Activated CD8-positive, alpha-beta memory T cell treated with anti-CD3 and anti-CD28 coated beads for 4 hours (primary cell): ENCODE results near the gene USP17L30.
"Not testable (repeated sequence)": the region's sequence is repeated elsewhere in the genome, so short reads cannot be mapped to it uniquely, and the experiment has no call there.

Experiments used
- DNase-seq, 2 donors: peaks; one replicate each; pipeline ENCODE4 v3.0.0-alpha.2; 2020; ENCODE audit warnings: low read depth in 2 of 2

Gene USP17L30, protein sequence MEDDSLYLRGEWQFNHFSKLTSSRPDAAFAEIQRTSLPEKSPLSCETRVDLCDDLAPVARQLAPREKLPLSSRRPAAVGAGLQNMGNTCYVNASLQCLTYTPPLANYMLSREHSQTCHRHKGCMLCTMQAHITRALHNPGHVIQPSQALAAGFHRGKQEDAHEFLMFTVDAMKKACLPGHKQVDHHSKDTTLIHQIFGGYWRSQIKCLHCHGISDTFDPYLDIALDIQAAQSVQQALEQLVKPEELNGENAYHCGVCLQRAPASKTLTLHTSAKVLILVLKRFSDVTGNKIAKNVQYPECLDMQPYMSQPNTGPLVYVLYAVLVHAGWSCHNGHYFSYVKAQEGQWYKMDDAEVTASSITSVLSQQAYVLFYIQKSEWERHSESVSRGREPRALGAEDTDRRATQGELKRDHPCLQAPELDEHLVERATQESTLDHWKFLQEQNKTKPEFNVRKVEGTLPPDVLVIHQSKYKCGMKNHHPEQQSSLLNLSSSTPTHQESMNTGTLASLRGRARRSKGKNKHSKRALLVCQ

DNA sequence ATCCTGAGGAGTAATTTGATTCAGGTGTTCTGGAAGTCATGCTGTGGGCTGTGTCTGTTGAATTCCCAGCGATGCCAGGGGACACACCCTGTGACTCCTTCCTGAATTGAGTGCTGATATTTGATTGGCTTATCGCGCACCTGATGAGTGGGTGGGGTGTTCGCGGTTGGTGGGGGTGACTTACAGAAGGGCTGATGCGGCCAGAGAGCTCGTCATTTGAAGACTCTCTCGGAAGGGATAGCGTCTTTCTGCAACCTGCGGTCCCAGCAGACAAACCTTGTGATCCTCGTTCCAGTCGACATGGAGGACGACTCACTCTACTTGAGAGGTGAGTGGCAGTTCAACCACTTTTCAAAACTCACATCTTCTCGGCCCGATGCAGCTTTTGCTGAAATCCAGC, at the start of gene USP17L30:
USP17L30 (plus strand) TSS at position 301 of the 400 bp plus-strand sequence; CDS start at position 301, 0 bp downstream.
- not testable (repeated sequence) for DNase-seq

GRCh38 chr4:9324191-9324590, 38.7 kb upstream of the USP17L30 start:
- not testable (repeated sequence) for DNase-seq

GRCh38 chr4:9324865-9325264, 38.1 kb upstream of the USP17L30 start, which contains the start of gene USP17L24:
Gene USP17L24 (plus strand): TSS chr4:9325165. CDS start chr4:9325165, 0 bp downstream.
- not testable (repeated sequence) for DNase-seq

DNA sequence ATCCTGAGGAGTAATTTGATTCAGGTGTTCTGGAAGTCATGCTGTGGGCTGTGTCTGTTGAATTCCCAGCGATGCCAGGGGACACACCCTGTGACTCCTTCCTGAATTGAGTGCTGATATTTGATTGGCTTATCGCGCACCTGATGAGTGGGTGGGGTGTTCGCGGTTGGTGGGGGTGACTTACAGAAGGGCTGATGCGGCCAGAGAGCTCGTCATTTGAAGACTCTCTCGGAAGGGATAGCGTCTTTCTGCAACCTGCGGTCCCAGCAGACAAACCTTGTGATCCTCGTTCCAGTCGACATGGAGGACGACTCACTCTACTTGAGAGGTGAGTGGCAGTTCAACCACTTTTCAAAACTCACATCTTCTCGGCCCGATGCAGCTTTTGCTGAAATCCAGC, 33.3 kb upstream of the USP17L30 start, which contains the start of gene USP17L25:
USP17L25 (plus strand) TSS at position 301 of the 400 bp plus-strand sequence; CDS start at position 301, 0 bp downstream.
- DNase-seq = not testable (repeated sequence)

- DNase-seq = not testable (repeated sequence)
Measured at GRCh38 chr4:9334358-9334757, 28.6 kb upstream of the USP17L30 start, which contains the start of gene USP17L26. Gene USP17L26 (plus strand): TSS chr4:9334658. CDS start chr4:9334658, 0 bp downstream.

DNA sequence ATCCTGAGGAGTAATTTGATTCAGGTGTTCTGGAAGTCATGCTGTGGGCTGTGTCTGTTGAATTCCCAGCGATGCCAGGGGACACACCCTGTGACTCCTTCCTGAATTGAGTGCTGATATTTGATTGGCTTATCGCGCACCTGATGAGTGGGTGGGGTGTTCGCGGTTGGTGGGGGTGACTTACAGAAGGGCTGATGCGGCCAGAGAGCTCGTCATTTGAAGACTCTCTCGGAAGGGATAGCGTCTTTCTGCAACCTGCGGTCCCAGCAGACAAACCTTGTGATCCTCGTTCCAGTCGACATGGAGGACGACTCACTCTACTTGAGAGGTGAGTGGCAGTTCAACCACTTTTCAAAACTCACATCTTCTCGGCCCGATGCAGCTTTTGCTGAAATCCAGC, 23.8 kb upstream of the USP17L30 start, which contains the start of gene USP17L5:
USP17L5 (plus strand) TSS at position 301 of the 400 bp plus-strand sequence; CDS start at position 301, 0 bp downstream.
- DNase-seq = not testable (repeated sequence)

- not testable (repeated sequence) for DNase-seq
Measured at GRCh38 chr4:9343848-9344247, 19.1 kb upstream of the USP17L30 start, which contains the start of gene USP17L27. Gene USP17L27 (plus strand): TSS chr4:9344148. CDS start chr4:9344148, 0 bp downstream.

DNA sequence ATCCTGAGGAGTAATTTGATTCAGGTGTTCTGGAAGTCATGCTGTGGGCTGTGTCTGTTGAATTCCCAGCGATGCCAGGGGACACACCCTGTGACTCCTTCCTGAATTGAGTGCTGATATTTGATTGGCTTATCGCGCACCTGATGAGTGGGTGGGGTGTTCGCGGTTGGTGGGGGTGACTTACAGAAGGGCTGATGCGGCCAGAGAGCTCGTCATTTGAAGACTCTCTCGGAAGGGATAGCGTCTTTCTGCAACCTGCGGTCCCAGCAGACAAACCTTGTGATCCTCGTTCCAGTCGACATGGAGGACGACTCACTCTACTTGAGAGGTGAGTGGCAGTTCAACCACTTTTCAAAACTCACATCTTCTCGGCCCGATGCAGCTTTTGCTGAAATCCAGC, 14.3 kb upstream of the USP17L30 start, which contains the start of gene USP17L28:
USP17L28 (plus strand) TSS at position 301 of the 400 bp plus-strand sequence; CDS start at position 301, 0 bp downstream.
- DNase-seq = not testable (repeated sequence)

- not testable (repeated sequence) for DNase-seq
Measured at GRCh38 chr4:9350866-9351265, 12.1 kb upstream of the USP17L30 start.

GRCh38 chr4:9353338-9353737, 9.6 kb upstream of the USP17L30 start, which contains the start of gene USP17L29:
Gene USP17L29 (plus strand): TSS chr4:9353638. CDS start chr4:9353638, 0 bp downstream.
- not testable (repeated sequence) for DNase-seq

DNA sequence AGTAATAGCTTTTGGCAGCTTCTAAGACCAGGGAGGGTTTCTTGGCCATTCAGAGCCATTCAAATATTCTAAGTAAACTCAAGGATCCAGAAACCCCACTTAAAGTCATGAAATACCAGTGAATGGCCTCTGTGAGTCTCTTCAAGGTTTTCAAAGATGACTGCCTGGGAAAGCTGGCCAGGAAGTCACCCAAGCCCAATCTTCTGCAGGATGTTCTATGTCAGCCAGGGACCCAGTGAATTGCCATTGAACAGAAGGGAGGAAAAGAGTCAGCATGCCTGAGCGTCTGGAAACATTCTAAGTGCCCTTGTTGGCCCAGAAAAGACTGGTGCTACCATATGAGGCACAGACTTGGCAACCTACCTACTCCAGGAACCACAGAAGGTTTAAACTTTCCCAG, 17.0 kb downstream of the USP17L30 start:
- not testable (repeated sequence) for DNase-seq

DNA sequence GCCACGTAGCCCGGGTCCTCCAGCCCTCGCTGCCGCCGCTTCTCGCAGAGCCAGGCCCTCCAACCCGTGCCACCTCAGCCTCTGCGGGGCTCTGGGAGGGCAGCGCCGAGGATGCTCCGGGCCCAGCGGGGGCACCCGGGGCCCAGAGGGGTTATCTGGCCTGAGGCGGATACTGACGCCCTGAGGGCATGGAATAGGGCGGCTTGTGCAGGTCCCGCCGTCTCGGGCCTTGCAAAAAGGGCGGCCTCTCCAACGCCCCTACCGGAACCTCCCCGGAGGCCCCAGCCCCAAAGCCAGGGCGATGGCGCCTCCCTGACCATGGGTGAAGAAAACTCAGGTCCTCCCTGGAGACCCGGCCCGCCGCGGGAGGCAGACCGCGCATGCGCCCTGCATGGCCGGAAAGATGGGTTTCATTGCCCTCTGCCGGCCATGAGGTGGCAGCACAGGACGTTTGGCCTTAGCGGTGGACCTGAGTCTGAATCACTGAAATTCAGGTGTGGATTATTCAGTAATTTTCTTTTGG, 18.1 kb downstream of the USP17L30 start:
- DNase-seq = peak in 1 of 2 donors; percentile 32

GRCh38 chr4:9384126-9384525, 21.2 kb downstream of the USP17L30 start:
- no peak for DNase-seq

- DNase-seq = not testable (repeated sequence)
Measured at GRCh38 chr4:9389001-9389400, 26.1 kb downstream of the USP17L30 start.

GRCh38 chr4:9405774-9406173, 42.8 kb downstream of the USP17L30 start:
- not testable (repeated sequence) for DNase-seq

DNA sequence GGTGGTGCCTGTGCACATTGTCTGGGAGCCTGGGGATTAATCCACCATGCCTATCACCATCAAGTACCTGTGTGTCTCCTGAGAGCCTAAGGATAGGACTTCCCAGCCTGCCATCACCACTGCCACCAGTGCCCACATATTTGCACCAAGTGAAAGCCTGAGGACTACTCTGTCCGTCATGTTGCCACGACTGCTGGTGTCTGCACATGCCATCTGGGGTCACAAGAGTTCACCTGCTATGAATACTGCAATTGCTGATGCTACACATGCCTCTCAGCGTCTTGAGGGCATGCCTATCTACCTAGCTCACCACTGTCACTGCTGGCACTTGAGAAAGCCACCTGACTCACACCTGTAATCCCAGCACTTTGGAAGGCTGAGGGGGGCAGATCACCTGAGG, 43.6 kb downstream of the USP17L30 start:
- DNase-seq = not testable (repeated sequence)

- no peak for DNase-seq
Measured at GRCh38 chr4:9409793-9410192, 46.9 kb downstream of the USP17L30 start.
